Prostate gland (tissue), 2 donors: ENCODE measurements around the gene COX6A1. TPM values are rescaled to one million over a fixed set of nuclear protein-coding genes. Genes with fewer than 3 reads are reported as not detected.

Experiments
- DNase-seq: peaks from one replicate; pipeline ENCODE4 v3.0.0-alpha.2; 2019; ENCODE audit warnings: low spot score
- H3K27ac ChIP-seq, 2 donors: fragments of 200-600 bp; sonication (generic); 2 replicates each; pipeline ENCODE4 v1.5.1; 2017 to 2019
- H3K27me3 ChIP-seq: fragments of 200-600 bp; sonication (generic); replicated peaks from 2 replicates; pipeline ENCODE4 v1.5.1; 2019; ENCODE audit not compliant: insufficient read depth
- H3K36me3 ChIP-seq, 2 donors: fragments of 200-600 bp; sonication (generic); 1 replicate in 1 of 2; 2 replicates in 1 of 2; pipeline versions ENCODE4 v1.5.1 to v1.8.1; 2017 to 2019
- H3K4me1 ChIP-seq: fragments of 200-600 bp; sonication (generic); replicated peaks from 2 replicates; pipeline ENCODE4 v1.5.1; 2019
- H3K4me3 ChIP-seq, 2 donors: fragments of 200-600 bp; sonication (generic); 2 replicates each; pipeline ENCODE4 v1.5.1; 2017 to 2019
- H3K9me3 ChIP-seq: fragments of 200-600 bp; sonication (generic); 2 replicates; pipeline ENCODE4 v1.5.1; 2017
- POLR2A ChIP-seq: fragments of 450-650 bp; IDR thresholded peaks from one replicate; pipeline ENCODE4 v1.6.1; 2016; ENCODE audit warnings: antibody characterized with exemption, mild to moderate bottlenecking
- POLR2AphosphoS5 ChIP-seq: sonication (generic); formaldehyde crosslinking; IDR thresholded peaks from one replicate; pipeline ENCODE4 v1.6.1; 2017; ENCODE audit warnings: antibody characterized with exemption
- WGBS: methylation state at CpG from one replicate; pipeline ENCODE4 v1.1.5; 2018; 5-methylcytosine and 5-hydroxymethylcytosine counted together
- intact Hi-C: fragments of 100-400 bp; cut with DNase I; formaldehyde crosslinking; loops from one replicate; pipeline ENCODE4 v1.14.2; 2022
- total RNA-seq, 2 donors: library from RNA; depleted of rRNA; stranded (reverse); fragments of >200 nt; gene quantifications; one replicate each; pipeline ENCODE4 v1.1.0, GENCODE V29; 2016
- TF ChIP-seq, protein P1 (sequence below), 4 experiments: fragments of 200-600 bp in 2 of 4; fragments of 450-650 bp in 2 of 4; sonication (generic) in 2 of 4; IDR thresholded peaks; 1 replicate in 3 of 4; 2 replicates in 1 of 4; pipeline ENCODE4 v1.5.1; 2016 to 2019; ENCODE audit warnings: antibody characterized with exemption in 4 of 4, mild to moderate bottlenecking in 2 of 4, moderate library complexity in 2 of 4

The COX6A1 gene
- total RNA-seq, 2 donors from 2014 or later, result 616 to 965 TPM

DNA sequence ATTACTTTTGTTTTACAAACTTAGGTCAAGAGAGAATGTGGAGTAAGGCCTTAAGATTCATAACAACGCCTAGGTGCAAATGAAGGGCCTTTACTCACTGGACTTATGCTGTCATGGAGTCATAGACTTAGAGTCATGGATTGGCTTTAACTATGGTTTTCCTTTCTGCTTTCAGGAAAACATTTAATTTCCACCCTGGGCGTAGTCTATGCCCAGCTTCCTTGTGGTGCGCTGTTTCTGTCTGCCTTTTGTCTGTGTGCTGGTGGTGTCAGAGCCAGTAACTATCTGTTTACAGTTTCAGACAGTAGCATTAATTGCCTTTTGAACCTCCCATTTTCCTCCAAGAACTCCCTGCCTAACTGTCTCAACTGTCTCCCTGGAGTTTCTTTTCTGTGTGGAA lies 31.8 kb upstream of the COX6A1 start:
- no peak for DNase-seq
- Histone ChIP-seq H3K36me3 (no peaks in the 10 kb centered on the region), H3K27ac (peak overlapping the region; percentile 40 to 72), H3K27me3 (no peaks in the 10 kb centered on the region), H3K4me1 (no peaks in the 10 kb centered on the region), H3K4me3 (no peak overlapping the region), H3K9me3 (no peaks in the 10 kb centered on the region)
- 71% methylated on average over 3 of the region's 3 CpGs for WGBS
- TF ChIP-seq, protein P1, sequence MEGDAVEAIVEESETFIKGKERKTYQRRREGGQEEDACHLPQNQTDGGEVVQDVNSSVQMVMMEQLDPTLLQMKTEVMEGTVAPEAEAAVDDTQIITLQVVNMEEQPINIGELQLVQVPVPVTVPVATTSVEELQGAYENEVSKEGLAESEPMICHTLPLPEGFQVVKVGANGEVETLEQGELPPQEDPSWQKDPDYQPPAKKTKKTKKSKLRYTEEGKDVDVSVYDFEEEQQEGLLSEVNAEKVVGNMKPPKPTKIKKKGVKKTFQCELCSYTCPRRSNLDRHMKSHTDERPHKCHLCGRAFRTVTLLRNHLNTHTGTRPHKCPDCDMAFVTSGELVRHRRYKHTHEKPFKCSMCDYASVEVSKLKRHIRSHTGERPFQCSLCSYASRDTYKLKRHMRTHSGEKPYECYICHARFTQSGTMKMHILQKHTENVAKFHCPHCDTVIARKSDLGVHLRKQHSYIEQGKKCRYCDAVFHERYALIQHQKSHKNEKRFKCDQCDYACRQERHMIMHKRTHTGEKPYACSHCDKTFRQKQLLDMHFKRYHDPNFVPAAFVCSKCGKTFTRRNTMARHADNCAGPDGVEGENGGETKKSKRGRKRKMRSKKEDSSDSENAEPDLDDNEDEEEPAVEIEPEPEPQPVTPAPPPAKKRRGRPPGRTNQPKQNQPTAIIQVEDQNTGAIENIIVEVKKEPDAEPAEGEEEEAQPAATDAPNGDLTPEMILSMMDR (IDR thresholded peaks at IDR 0.05), result no peak
- TF ChIP-seq POLR2AphosphoS5 (peak; percentile 44), POLR2A (no peak)
- intact Hi-C loops, result no loop called here

DNA sequence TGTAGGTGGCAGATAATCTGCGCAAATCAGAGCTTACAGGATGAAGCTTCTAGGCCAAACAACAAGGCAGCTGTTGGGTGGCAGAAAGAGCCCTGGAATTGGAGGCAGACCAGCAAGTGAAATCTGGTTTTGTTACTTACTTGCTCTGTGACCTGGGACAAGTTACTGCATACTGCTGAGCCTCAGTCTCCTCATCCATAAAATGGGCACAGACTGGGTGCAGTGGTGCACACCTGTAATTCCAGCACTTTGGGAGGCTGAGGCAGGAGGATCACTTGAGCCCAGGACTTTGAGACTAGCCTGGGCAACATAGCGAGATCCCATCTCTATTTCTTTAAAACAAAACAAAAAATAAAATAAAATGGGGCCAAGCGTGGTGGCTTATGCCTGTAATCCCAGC lies 31.4 kb upstream of the COX6A1 start:
- DNase-seq, result no peak
- Histone ChIP-seq H3K4me3 (no peak overlapping the region), H3K36me3 (no peaks in the 10 kb centered on the region), H3K4me1 (no peaks in the 10 kb centered on the region), H3K9me3 (no peaks in the 10 kb centered on the region), H3K27ac (peak overlapping the region; percentile 40 to 72), H3K27me3 (no peaks in the 10 kb centered on the region)
- intact Hi-C loops, result no loop called here
- WGBS, result 94% methylated on average over 3 of the region's 3 CpGs
- TF ChIP-seq POLR2AphosphoS5 (no peak), POLR2A (no peak)
- TF ChIP-seq, protein P1 (IDR thresholded peaks at IDR 0.05), result no peak

DNA sequence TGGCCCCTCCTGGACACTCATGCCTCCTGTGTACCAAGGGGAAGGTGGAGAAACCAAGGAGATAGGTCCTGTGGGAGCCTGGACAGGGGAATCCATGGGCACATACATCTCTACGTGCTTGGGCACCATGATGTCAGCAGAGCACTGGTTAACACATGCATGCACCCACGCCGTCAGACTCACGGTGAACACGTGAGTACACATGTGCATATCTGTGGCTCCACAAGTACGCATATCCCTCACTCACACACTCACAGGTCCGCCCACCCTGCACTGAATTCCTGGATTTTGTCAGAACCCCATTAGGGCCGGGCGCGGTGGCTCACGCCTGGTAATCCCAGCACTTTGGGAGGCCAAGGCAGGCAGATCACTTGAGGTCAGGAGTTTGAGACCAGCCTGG lies 29.1 kb upstream of the COX6A1 start:
- DNase-seq, result no peak
- Histone ChIP-seq H3K4me1 (no peaks in the 10 kb centered on the region), H3K4me3 (no peak overlapping the region), H3K36me3 (no peaks in the 10 kb centered on the region), H3K27me3 (no peaks in the 10 kb centered on the region), H3K9me3 (no peaks in the 10 kb centered on the region), H3K27ac (no peak overlapping the region)
- TF ChIP-seq, protein P1 (IDR thresholded peaks at IDR 0.05), result no peak
- TF ChIP-seq POLR2AphosphoS5, result no peak
- no peak for TF ChIP-seq POLR2A
- intact Hi-C loops, result no loop called here
- WGBS, result 94% methylated on average over 11 of the region's 11 CpGs

DNA sequence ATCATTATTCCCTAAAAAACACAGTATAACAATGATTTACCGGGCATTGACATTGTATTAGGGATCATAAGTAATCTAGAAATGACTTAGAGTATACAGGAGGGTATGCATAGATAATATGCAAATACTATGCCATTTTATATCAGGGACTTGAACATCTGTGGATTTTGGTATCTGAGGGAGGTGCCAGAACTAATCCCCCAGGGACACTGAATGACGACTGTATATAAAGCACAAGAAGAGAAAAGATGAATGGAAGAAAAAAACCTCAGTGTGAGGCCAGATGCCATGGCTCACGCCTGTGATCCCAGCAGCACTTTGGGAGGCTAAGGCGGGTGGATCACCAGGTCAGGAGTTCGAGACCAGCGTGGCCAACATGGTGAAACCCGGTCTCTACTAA lies 25.5 kb upstream of the COX6A1 start:
- intact Hi-C loops, result no loop called here
- no peak for TF ChIP-seq POLR2AphosphoS5
- TF ChIP-seq POLR2A, result no peak
- H3K4me3 ChIP-seq, result no peak overlapping the region
- H3K9me3 ChIP-seq, result no peaks in the 10 kb centered on the region
- DNase-seq, result no peak
- 87% methylated on average over 7 of the region's 7 CpGs for WGBS
- H3K27me3 ChIP-seq, result no peaks in the 10 kb centered on the region
- no peak overlapping the region for H3K27ac ChIP-seq
- no peaks in the 10 kb centered on the region for H3K4me1 ChIP-seq
- H3K36me3 ChIP-seq, result no peaks in the 10 kb centered on the region

DNA sequence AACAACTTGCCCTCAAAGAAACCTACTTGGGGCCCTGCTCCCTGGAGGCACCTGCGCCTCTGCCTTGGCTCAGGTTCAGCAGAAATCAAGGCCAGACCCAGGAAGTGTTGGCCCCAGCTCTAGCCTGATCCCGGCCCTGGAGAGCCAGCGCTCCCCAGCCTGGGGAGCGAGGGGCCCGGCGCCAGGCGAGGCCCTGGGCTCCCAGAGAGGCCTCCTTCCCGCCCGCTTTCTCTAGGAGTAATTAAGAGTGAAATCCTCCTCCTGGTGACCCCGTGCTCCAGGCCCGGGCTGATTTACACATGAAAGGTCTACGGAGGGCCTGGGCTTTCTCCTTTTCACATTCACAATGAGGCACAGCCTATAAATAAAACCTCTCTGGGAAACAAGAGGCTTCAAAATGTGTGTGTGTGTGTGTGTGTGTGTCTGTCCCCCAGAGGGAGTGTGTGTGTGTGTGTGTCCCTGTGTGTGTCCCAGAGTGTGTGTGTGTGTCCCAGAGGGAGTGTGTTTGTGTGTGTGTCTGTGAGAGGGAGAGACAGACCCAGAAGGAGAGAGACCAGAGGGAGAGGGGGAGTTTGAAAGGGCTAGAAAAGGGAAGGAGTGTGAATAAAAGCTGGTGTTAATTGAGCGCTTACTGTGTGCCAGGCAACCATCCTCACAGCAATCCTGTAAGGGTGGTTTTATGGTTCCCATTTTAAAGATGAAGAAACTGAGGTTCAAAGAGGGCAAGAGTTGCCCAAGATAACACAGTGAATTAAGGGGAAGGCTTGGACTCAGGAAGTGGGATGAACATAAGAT lies 23.8 kb upstream of the COX6A1 start:
- Histone ChIP-seq H3K36me3 (no peaks in the 10 kb centered on the region), H3K4me1 (no peaks in the 10 kb centered on the region), H3K27ac (no peak overlapping the region), H3K4me3 (no peak overlapping the region), H3K9me3 (no peaks in the 10 kb centered on the region), H3K27me3 (no peaks in the 10 kb centered on the region)
- DNase-seq, result no peak
- intact Hi-C loops, result no loop called here
- TF ChIP-seq, protein P1 (IDR thresholded peaks at IDR 0.05), result no peak
- no peak for TF ChIP-seq POLR2AphosphoS5
- no peak for TF ChIP-seq POLR2A
- WGBS, result 53% methylated on average over 13 of the region's 13 CpGs
